ENCODE data around the gene SLC35B4. TPM values are rescaled to one million over a fixed set of nuclear protein-coding genes. Genes with fewer than 3 reads are reported as not detected.

Gene SLC35B4
- total RNA-seq, 1 experiment from 2014 or later = 13.3 TPM

DNA sequence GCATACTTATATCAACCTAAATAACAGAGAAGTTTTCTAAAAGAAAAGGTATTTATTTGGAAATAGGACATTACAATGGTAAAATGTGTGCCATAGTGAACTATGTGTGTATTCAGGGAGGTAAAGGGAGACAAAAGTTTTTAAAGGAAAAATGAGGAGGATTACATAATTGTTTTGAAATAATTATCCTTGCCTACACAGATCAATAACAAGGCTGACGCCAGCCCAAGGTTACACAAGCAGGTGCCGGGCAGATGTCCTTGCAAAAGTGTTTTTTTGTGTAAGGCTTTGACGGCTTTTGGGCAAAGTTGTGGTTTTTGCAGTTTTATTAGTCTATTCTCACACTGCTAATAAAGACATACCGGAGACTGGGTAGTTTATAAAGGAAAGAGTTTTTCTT lies 22.7 kb upstream of the SLC35B4 start:
- no peaks in the 10 kb centered on the region for H3K27me3 Mint-ChIP-seq (ENCODE audit: unreplicated experiment)
- no peaks in the 10 kb centered on the region for H3K9me3 Mint-ChIP-seq (ENCODE audit: low read depth, unreplicated experiment)
- intact Hi-C loops (cut with micrococcal nuclease; ENCODE audit: unreplicated experiment) = no loop called here
- no peaks in the 10 kb centered on the region for H3K4me1 Mint-ChIP-seq (ENCODE audit: low read depth, unreplicated experiment)
- no TSS peak for BruUV-seq (replicated peaks)
- H3K27ac Mint-ChIP-seq (ENCODE audit: unreplicated experiment) = no peak overlapping the region
- CTCF ChIA-PET = no interaction called here
- TF ChIP-seq, protein P1, sequence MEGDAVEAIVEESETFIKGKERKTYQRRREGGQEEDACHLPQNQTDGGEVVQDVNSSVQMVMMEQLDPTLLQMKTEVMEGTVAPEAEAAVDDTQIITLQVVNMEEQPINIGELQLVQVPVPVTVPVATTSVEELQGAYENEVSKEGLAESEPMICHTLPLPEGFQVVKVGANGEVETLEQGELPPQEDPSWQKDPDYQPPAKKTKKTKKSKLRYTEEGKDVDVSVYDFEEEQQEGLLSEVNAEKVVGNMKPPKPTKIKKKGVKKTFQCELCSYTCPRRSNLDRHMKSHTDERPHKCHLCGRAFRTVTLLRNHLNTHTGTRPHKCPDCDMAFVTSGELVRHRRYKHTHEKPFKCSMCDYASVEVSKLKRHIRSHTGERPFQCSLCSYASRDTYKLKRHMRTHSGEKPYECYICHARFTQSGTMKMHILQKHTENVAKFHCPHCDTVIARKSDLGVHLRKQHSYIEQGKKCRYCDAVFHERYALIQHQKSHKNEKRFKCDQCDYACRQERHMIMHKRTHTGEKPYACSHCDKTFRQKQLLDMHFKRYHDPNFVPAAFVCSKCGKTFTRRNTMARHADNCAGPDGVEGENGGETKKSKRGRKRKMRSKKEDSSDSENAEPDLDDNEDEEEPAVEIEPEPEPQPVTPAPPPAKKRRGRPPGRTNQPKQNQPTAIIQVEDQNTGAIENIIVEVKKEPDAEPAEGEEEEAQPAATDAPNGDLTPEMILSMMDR (IDR thresholded peaks at IDR 0.05; ENCODE audit: unreplicated experiment) = no peak
- H3K4me3 Mint-ChIP-seq (ENCODE audit: low read depth, unreplicated experiment) = no peak overlapping the region
- DNase-seq = no peak
- no peaks in the 10 kb centered on the region for H3K36me3 Mint-ChIP-seq (ENCODE audit: insufficient read depth, unreplicated experiment)

DNA sequence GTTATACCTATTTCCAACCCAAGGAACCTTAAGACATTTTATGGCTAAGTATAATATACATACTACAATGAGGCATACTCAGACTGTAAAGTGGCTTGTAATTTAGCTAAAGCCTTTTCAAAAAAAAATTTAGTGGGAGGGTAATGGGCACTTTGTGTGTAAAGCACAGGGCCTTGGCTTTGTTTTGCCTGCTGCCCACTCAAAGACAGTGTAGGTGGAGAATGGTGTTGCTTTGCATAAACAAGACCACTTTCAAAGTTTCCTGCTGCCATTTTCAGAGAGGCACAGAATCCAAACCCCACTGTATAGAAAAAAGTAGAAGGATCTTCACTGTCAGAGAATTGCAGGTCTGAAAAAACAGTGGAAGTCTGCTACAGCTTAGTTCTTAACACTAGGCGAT lies 21.2 kb upstream of the SLC35B4 start:
- DNase-seq = no peak
- Mint-ChIP-seq H3K36me3 (ENCODE audit: insufficient read depth, unreplicated experiment) (no peaks in the 10 kb centered on the region), H3K27ac (ENCODE audit: unreplicated experiment) (no peak overlapping the region), H3K4me3 (ENCODE audit: low read depth, unreplicated experiment) (no peak overlapping the region), H3K9me3 (ENCODE audit: low read depth, unreplicated experiment) (no peaks in the 10 kb centered on the region), H3K4me1 (ENCODE audit: low read depth, unreplicated experiment) (no peaks in the 10 kb centered on the region), H3K27me3 (ENCODE audit: unreplicated experiment) (no peaks in the 10 kb centered on the region)
- CTCF ChIA-PET = no interaction called here
- intact Hi-C loops (cut with micrococcal nuclease; ENCODE audit: unreplicated experiment) = no loop called here
- BruUV-seq (replicated peaks) = no TSS peak
- TF ChIP-seq, protein P1 (IDR thresholded peaks at IDR 0.05; ENCODE audit: unreplicated experiment) = no peak

DNA sequence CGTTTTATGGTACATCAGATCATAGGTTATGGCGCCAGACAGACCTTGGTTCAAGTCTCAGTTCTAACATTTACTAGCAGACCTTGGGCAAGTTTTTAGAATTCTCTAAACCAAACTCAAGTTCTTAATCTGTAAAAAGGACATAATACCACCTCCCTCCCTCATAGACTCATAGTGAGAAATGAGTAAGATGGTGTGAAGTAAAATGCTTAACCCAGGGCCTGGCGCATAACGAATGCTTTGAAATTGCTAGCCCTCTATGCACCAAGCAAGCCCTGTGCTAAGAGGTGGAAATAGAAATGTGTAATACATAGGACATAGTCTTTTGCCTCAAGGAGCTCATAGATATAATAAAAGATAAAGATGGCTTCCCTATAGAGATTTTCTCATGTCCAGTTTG lies 17.7 kb upstream of the SLC35B4 start:
- no peaks in the 10 kb centered on the region for H3K36me3 Mint-ChIP-seq (ENCODE audit: insufficient read depth, unreplicated experiment)
- CTCF ChIA-PET = interaction anchor here (1.1 kb wide), 1 partner anchor 22 kb away, joined by 3 read pairs; no protein-coding TSS in a partner anchor
- H3K9me3 Mint-ChIP-seq (ENCODE audit: low read depth, unreplicated experiment) = no peaks in the 10 kb centered on the region
- intact Hi-C loops (cut with micrococcal nuclease; ENCODE audit: unreplicated experiment) = no loop called here
- TF ChIP-seq, protein P1 (IDR thresholded peaks at IDR 0.05; ENCODE audit: unreplicated experiment) = no peak
- no peak overlapping the region for H3K27ac Mint-ChIP-seq (ENCODE audit: unreplicated experiment)
- no peak overlapping the region for H3K4me3 Mint-ChIP-seq (ENCODE audit: low read depth, unreplicated experiment)
- DNase-seq = no peak
- H3K27me3 Mint-ChIP-seq (ENCODE audit: unreplicated experiment) = no peaks in the 10 kb centered on the region
- BruUV-seq (replicated peaks) = no TSS peak
- no peaks in the 10 kb centered on the region for H3K4me1 Mint-ChIP-seq (ENCODE audit: low read depth, unreplicated experiment)

DNA sequence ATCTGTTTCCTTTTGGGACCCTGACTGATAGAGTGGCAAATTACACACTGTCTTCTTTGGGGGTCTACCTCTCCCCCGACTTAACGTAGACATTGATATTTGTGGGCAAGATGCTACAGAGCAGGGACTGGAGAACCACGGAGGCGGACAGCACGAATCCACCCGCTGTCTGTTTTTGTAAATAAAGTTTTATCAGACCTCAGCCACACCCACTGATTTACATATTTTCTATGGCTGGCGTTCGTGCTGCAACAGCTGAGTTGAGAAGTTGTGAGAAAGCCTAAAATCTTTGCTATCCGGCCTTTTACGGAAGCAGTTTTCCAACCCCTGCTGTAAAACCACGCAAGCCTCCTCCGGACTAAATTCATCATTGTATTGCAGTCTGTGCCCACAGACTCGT lies 17.2 kb upstream of the SLC35B4 start:
- Mint-ChIP-seq H3K36me3 (ENCODE audit: insufficient read depth, unreplicated experiment) (no peaks in the 10 kb centered on the region), H3K4me1 (ENCODE audit: low read depth, unreplicated experiment) (no peaks in the 10 kb centered on the region), H3K27me3 (ENCODE audit: unreplicated experiment) (no peaks in the 10 kb centered on the region), H3K4me3 (ENCODE audit: low read depth, unreplicated experiment) (no peak overlapping the region), H3K9me3 (ENCODE audit: low read depth, unreplicated experiment) (no peaks in the 10 kb centered on the region), H3K27ac (ENCODE audit: unreplicated experiment) (no peak overlapping the region)
- intact Hi-C loops (cut with micrococcal nuclease; ENCODE audit: unreplicated experiment) = no loop called here
- BruUV-seq (replicated peaks) = no TSS peak
- CTCF ChIA-PET = no interaction called here
- DNase-seq = no peak
- TF ChIP-seq, protein P1 (IDR thresholded peaks at IDR 0.05; ENCODE audit: unreplicated experiment) = no peak

Data from Calu3 (cell line).